SK-N-MC (cell line): ENCODE data around the gene POLR3K.
"Not testable (repeated sequence)": the region's sequence is repeated elsewhere in the genome, so short reads cannot be mapped to it uniquely, and the experiment has no call there.

ENCODE experiments used
- DNase-seq: peaks from one replicate; pipeline ENCODE4 v3.0.0-alpha.2; 2011; ENCODE audit warnings: low read depth, low spot score
- H3K27ac ChIP-seq: fragments of 200-600 bp; sonication (generic); 2 replicates; pipeline ENCODE4 v1.5.1; 2016; ENCODE audit warnings: mixed run types
- H3K36me3 ChIP-seq: fragments of 200-600 bp; sonication (generic); 2 replicates; pipeline ENCODE4 v1.6.1; 2017; ENCODE audit warnings: antibody characterized with exemption, low read length, mixed read lengths; ENCODE audit not compliant: insufficient read depth
- H3K4me3 ChIP-seq: fragments of 200-600 bp; sonication (generic); 2 replicates; pipeline ENCODE4 v1.5.1; 2016
- H3K9ac ChIP-seq: fragments of 200-600 bp; sonication (generic); 2 replicates; pipeline ENCODE4 v1.8.0; 2017; ENCODE audit warnings: mixed run types, mixed read lengths; ENCODE audit not compliant: insufficient read length
- H3K9me3 ChIP-seq: fragments of 200-600 bp; sonication (generic); 2 replicates; pipeline ENCODE4 v1.6.1; 2017; ENCODE audit warnings: low read depth, mild to moderate bottlenecking, antibody characterized with exemption, low read length, moderate library complexity, mixed read lengths
- EZH2 ChIP-seq: fragments of 200-600 bp; sonication (generic); IDR thresholded peaks from one replicate; pipeline ENCODE4 v1.6.1; 2017; ENCODE audit warnings: antibody characterized with exemption
- POLR2AphosphoS5 ChIP-seq: IDR thresholded peaks from 2 replicates; pipeline ENCODE4 v1.6.1; 2012; ENCODE audit warnings: mild to moderate bottlenecking, low read depth, low read length, borderline replicate concordance

The POLR3K gene

DNA sequence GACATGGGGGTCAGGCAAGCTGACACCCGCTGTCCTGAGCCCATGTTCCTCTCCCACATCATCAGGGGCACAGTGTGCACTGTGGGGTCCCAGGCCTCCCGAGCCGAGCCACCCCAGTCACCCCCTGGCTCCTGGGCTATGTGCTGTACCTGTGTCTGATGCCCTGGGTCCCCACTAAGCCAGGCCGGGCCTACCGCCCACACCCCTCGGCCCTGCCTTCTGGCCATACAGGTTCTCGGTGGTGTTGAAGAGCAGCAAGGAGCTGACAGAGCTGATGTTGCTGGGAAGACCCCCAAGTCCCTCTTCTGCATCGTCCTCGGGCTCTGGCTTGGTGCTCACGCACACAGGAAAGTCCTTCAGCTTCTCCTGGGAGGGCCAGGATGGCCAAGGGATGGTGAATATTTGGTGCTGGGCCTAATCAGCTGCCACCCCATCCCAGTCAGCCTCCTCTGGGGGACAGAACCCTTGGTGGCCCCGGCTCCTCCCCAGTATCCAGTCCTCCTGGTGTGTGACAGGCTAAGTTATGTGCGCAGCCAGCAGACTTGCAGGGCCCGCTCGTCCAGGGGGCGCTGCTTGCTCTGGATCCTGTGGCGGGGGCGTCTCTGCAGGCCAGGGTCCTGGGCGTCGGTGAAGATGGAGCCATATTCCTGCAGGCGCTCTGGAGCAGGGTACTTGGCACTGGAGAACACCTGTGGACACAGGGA lies 36.2 kb downstream of the POLR3K start:
- H3K9ac ChIP-seq, H3K4me3 ChIP-seq, H3K9me3 ChIP-seq, H3K27ac ChIP-seq, H3K36me3 ChIP-seq, DNase-seq: not testable (repeated sequence)

DNA sequence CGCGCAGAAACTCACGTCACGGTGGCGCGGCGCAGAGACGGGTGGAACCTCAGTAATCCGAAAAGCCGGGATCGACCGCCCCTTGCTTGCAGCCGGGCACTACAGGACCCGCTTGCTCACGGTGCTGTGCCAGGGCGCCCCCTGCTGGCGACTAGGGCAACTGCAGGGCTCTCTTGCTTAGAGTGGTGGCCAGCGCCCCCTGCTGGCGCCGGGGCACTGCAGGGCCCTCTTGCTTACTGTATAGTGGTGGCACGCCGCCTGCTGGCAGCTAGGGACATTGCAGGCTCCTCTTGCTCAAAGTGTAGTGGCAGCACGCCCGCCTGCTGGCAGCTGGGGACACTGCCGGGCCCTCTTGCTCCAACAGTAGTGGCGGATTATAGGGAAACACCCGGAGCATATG lies 42.6 kb downstream of the POLR3K start:
- not testable (repeated sequence) for DNase-seq, H3K9me3 ChIP-seq, H3K9ac ChIP-seq, H3K27ac ChIP-seq, H3K36me3 ChIP-seq, H3K4me3 ChIP-seq

DNA sequence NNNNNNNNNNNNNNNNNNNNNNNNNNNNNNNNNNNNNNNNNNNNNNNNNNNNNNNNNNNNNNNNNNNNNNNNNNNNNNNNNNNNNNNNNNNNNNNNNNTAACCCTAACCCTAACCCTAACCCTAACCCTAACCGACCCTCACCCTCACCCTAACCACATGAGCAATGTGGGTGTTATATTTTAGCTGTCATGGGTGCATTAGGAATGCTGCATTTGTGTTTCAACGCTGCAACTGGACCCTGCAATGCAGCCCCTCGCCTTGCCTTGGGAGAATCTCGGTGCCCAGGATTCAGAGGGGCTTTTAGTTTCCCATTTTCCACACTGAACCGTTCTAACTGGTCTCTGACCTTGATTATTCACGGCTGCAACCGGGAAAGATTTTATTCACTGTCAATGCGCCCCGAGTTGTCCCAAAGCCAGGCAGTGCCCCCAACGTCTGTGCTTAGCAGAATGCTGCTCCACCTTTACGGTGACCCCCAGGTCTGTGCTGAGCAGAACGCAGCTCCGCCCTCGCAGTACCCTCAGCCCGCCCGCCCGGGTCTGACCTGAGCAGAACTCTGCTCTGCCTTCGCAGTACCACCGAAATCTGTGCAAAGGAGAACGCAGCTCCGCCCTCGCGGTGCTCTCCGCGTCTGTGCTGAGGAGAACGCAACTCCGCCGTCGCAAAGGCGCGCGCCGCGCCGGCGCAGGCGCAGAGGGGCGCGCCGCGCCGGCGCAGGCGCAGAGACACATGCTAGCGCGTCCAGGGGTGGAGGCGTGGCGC lies 43.3 kb downstream of the POLR3K start:
- Histone ChIP-seq H3K27ac (no peak overlapping the region), H3K36me3 (no peaks in the 10 kb centered on the region), H3K4me3 (no peak overlapping the region), H3K9me3 (no peaks in the 10 kb centered on the region), H3K9ac (no peak overlapping the region)
- TF ChIP-seq EZH2: no peak
- TF ChIP-seq POLR2AphosphoS5: no peak
- no peak for DNase-seq
